ENCODE results near the gene C4orf46.
"Not testable (repeated sequence)": the region's sequence is repeated elsewhere in the genome, so short reads cannot be mapped to it uniquely, and the experiment has no call there.

C4orf46 gene

DNA sequence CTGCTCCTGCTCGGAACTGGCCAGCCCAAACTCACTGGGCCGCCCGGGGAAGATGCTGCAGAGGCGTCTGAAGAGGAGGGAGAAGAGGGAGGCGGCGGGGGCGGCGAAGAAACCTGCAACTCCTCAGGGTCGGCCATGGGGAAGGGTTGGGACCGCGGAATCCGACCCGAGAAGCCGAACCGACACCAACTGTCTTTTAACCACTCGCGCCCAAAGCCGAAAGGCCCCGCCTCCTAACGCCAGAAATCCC is at the start of gene C4orf46:
Gene C4orf46 (minus strand): TSS at position 223 of the 250 bp plus-strand sequence. CDS start 86 bp downstream, at position 137.
- no peak for DNase-seq

DNA sequence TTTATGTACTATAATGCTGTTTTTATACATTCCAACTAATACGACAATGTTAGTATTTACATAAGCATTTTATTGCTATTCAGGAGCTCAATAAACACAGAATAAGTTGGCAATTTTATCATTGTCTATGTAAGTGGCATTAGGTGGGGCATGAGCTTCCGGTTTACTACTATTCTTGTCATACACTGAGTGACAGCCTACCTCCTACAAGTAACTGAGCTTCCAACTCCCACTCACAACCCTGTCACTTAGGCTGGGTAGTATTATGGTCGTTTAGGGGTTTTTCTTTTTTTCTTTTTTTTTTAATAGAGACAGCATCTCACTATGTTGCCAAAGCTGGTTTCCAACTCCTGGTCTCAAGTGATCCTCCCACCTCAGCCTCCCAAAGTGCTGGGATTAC is 44.1 kb upstream of the C4orf46 start:
- no peak for DNase-seq

DNA sequence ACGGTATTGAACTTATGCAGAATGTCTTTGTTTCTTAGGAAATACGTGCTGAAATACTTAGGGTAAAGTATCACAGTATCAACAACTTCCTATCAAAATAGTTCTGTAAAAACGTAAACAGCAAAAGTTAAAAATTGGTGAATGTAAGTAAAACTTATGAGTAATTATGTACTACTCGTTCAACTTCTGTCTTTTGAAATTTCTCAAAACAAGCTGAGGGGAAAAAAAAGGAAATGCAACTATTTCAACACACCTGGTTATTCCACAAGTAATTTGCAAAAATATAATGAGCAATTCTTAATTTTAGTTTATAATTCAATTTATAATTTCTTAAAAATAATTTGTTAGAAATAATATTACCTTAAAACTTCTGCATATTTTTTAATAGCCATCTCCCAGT is 43.2 kb upstream of the C4orf46 start:
- DNase-seq, result no peak

DNA sequence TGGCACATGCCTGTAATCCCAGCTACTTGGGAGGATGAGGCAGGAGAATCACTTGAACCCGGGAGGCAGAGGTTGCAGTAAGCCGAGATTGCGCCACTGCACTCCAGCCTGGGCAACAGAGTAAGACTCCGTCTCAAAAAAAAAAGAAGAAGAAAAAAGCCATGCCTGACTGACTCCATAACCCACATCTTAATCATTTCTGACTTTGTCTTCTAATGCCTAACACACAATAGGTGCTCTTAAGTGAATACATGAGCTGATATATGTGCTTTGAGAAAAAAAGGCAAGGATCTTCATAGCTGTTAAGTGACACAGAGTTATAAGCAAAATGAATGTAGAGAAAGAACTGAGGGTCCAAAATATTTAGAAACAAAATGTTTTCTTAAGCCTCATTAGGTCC is 40.9 kb upstream of the C4orf46 start:
- DNase-seq, result not testable (repeated sequence)

DNA sequence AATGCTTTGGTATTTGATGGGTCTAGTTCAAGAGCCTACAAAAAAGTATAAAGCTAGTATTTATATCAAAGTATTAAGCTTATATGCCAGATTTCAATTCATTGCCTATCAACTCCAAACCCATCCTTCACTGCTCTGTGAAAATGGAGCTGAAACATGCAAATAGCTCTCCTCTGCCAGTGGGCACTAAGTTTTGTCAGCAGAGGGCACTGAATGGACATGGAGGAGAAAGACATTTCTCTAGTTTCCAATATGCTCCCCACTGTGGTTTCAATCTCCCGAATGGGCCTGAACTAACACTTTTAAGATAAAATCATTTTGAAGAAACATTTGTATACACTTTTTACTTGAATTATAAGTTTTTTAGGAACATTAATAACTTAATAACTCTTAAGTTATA is 39.1 kb upstream of the C4orf46 start:
- DNase-seq, result no peak

DNA sequence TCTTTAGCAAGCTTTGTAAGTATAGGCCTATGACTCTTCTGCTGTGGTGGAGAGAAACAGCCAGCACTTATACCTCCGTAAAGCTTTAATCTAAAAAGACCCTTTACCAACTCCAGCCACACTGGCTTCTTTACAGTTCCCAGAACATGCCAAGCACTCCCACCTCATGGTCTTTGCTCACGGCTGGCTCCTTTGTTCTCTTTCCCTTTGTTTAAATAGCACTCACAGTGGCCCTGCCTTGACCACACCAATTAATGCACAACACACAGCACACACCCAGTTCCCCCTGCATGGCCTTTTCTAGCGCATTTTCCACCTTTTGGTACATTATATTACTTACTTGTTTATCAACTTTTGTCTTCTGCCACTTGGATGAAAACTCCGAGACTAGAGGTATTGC is 32.6 kb upstream of the C4orf46 start:
- DNase-seq, result no peak

DNA sequence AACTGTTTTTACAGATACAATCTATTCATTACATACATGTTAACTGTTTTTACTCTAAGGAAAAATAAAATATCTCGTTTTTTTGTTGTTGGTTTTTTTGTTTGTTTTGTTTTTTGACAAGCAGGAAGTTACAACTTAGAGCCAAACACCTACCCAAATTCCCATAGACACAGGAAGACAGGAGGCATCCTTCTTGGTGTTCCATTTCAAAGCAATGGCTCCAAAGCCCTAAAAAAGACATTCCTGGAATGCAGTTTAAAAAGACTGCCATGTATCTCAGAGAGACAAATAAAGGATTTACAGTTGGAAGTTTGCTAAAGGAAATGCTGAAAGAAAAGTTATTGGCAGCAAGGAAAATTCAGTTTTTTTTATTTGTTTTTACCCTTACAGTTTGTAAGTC is 17.1 kb upstream of the C4orf46 start:
- no peak for DNase-seq

DNA sequence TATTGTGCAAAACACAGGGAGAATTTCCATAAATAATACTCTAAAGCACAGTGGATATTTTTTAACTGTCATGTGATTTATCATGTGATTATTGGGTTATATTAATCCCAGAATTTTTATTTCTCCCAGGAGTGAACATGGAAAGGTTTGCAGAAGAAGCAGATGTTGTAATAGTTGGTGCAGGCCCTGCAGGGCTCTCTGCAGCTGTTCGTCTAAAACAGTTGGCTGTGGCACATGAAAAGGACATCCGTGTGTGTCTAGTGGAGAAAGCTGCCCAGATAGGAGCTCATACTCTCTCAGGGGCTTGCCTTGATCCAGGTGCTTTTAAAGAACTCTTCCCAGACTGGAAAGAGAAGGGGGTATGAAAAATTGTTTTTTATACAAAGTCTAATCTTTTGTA is 10.4 kb upstream of the C4orf46 start:
- no peak for DNase-seq

DNA sequence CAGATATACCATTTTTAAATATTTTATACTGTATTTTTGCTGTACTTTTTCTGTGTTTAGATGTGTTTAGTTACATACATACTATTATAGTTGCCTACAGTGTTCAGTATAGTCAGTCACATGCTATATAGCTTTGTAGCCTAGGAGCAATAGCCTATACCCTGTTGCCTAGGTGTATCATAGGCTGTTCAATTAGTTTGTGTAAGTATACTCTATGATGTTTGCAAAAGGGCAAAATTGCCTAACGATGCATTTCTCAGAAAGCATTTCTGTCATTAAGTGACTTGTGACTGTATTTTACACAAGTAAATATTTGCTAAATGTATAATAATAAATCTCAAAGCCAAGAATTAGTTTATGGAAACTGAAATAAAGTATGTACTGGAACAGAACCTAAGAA is 9.9 kb upstream of the C4orf46 start:
- peak; percentile 19 for DNase-seq

DNA sequence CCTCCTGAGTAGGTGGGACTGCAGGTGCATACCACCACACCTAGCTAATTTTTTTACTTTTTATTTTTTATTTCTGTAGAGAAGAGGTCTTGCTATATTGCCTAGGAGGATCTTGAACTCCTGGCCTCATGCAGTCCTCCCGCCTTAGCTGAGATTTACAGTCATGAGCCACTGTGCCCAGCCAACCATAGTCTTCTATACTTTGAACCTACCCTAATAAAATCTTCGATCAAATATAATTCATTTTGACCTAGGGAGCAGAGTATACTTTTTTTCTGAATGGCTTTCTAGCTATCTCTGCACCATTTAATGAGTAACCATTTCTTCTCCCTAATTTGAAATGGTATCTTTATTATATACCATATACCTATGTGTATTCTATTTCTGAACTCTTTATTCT is 7.1 kb upstream of the C4orf46 start:
- DNase-seq, result no peak

DNA sequence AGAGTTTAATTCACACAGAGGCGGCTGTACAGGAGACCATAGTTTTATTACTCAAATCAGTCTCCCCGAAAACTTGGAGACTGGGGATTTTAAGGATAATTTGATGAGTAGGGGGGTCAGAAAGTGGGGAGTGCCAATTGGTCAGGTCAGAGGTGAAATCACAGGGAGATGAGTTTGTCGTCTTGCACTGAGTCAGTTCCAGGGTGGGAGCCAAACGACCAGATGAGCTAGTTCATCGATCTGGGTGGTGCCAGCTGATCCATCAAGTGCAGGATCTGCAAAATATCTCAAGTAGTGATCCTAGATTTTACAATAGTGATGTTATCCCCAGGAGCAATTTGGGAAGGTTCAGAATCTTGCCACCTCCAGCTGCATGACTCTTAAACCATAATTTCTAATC is 4.4 kb upstream of the C4orf46 start:
- no peak for DNase-seq

DNA sequence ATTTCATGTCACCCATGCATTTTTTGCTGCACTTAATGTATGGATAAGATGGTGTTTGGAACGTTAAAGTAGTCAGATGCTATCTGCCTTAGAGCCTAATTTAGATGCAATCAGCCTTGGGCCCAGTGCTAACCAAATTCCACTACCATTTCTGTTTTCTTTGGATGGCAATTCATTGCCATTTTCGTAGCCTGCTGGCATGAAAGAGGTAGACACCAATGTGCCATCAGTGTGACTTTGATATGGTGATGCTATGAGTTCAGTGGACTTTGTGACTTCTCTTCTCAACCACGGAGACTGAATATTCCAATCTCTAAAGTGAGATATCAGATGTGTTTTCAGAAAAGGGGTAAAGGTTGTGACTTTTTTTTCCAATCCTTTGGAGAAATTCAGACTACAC is 1.9 kb upstream of the C4orf46 start:
- no peak for DNase-seq

DNA sequence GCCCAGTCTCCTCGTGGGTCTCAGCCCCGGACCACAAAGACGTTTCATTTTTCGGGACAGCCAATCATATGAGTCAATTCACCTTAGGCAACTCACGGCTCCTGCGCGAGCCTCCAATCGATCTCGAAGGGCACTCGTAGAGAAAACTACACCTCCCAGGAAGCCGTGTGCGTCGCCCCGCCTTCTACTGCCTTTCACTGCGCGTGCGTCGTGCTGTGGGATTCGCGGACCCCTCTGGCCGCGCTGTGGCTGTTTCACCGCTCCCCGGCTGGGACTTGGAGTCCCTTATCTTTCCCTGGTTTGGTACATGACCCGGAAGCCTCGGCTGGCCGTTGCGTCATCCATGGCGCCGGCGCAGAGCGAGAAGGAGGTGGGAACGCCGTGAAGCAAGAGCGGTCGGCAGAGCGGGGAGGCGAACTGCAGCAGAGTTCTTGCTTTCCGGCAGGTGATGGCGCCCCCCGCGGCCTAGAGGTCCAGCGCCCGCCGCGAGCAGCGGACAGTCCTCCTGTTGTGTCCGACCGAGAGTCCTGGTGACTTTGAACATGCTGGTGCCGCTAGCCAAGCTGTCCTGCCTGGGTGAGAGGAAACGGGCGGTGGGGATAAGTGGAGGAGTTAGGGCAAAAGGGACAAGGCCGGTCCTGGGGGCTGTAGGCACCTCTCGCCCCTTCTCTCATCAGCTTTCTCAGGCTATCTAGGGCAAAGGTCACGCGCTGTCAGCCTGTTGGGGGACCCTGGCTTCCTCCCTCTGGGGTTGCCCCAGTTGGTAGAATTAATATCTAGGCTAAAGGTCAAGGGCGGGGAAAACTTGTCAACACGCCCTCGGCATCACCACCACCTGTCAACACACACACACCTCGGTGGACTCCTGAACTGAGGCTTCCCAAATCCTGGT is 474 bp upstream of the C4orf46 start, which contains the start of gene ETFDH:
Gene ETFDH (plus strand): TSS at position 382 of the 892 bp plus-strand sequence. CDS start 161 bp downstream, at position 543.
- DNase-seq, result peak; percentile 85

DNA sequence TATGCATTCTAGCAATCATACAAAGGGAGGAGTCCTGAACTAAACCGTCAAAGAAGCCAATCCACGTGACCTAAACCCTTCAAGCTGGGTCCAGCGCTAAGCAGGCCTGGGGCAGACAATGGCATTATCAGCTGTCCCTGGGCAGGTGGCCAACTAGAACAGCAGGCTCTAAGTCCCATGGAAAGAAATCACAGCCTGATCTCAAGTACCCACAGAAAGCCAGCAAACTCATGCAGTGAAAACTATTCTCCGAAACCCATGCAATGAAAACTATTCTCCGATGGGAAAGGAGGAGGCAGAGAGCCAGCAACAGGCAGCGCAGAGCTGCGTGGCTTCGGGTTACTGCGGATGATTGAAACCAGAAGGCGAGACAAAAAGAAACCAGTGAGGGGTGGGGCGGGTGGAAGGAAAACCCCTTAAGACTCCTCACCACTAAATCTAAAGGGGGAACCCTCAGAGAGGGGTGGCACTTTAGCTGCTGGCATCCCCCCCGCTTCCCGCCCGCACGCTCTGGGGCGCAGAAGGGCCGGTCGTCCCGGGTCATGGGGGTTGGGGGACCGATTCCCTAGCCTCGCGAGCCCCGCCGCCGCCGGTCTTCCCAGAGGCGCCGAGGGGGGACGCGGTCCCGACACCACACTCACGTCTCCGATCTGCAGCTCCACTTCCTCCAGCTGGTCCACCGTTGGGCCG is 567 bp downstream of the C4orf46 start:
- peak; percentile 3 for DNase-seq

DNA sequence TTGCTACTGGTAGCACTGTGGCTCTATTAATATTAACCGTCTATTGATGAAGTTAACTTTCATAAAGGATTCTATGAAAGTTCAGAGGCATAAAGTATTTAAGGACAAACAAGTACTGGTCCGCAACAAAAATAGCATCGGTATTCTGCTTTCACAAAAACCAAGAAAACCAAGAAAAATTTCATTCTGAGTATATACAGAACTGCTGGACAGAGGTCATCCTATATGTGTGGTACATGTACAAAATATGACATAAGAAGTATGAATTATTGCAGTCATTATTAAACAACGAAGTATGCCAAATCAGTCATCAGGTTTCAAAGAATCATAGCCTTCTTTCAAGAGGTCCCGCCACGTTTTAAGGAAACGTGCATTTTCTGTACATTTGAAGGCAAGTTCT is 2.4 kb downstream of the C4orf46 start:
- DNase-seq, result no peak

DNA sequence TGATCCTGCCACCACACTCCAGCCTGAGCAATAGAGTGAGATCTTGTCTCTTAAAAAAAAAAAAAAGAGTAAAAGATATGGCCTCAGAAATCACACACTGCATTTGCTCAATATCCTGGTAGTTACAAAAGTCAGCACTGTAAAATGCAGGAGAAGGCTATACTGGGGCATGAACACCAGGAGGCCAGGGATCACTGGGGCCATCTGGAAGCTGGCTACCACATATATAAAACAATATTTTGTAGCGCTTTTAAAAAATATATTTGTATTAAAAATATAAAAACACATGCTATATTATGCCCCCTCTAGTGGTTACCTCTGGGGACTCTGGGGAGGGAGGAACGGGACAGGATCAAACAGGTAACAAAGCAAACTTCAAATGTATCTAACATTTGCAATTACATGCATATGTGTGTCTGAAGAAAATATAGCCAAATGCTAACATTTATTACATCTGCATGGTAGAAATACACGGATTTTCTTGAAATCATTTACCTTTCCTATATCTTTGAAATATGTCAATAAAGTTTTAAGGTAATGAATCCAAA is 4.0 kb downstream of the C4orf46 start:
- no peak for DNase-seq

DNA sequence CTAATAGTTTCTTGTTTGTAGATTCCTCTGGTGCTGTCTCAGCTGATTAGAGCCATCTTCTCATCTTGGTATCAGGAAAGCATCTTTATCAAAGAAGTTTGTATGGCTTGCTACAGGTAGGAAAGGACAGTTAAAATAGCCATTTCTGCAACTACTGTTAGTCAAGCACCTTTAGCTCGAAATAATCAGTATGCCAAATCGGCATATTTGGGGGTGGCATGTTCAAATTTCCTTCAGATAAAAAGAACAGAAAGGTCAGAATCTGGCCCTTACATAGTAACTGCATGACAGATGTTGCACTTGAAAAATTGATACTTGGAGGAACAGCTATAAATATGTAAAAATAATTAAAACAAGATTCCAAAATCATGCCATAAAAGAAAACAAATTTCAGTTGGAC is 4.8 kb downstream of the C4orf46 start:
- no peak for DNase-seq

DNA sequence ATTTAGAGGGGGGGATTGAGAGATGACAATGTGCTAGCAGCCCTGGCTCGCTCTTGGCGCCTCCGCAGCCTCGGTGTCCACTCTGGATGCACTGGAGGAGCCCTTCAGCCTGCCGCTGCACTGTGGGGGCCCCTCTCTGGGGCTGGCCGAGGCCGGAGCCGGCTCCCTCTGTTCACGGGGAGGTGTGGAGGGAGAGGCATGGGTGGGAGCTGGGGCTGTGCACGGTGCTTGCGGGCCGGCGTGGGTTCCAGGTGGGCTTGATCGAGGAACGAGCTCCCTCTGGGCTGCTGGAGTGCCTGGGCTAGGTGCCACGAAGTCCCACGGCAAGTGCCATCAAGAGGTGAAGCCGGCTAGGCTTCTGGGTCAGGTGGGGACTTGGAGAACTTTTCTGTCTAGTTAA is 6.9 kb downstream of the C4orf46 start:
- no peak for DNase-seq

DNA sequence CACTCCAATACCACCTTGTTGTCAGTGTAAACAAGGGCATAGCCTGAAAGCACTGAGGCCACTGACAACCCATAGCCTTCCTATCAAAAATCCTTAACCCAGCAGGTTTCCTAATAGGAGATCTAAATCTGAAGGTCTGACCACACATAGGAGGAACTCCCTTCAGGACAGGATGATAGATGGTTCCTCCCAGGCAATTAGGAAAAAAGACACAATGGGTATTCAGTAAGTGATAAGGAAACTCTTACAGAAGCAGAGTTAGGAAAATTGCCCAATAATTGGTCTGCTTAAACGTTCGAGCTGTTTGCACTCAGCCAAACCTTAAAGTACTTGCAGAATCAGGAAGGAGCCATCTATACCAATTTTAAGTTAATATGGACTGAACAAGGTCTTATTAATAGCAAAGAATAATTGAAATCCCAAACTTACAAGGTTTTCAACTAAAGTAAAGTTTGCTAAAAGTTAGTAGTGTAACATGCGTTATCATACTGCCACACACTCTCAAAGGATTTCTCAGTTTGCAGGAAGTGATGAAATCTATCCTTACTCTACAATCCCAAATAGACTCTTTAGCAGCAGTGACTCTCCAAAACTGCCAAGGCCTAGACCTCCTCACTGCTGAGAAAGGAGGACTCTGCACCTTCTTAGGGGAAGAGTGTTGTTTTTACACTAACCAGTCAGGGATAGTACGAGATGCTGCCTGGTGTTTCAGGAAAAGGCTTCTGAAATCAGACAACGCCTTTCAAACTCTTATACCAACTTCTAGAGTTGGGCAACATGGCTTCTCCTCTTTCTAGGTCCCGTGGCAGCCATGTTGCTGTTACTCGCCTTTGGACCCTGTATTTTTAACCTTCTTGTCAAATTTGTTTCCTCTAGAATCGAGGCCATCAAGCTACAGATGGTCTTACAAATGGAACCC is 7.7 kb downstream of the C4orf46 start:
- not testable (repeated sequence) for DNase-seq

DNA sequence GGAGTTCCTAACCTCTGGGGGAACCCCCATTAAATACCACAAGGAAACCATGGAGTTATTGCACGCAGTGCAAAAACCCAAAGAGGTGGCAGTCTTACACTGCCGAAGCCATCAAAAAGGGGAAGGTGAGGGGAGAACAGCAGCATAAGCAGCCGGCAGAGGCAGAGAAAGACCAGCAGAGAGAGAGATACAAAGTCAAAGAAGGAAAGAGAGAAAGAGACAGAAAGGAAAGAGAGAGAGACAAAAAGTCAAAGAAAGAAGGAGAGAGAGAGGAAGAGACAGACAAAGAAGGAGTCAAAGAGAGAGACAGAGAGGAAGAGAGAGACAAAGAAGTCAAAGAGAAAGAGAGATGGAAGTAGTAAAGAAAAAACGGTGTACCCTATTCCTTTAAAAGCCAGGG is 8.4 kb downstream of the C4orf46 start:
- DNase-seq, result not testable (repeated sequence)

DNA sequence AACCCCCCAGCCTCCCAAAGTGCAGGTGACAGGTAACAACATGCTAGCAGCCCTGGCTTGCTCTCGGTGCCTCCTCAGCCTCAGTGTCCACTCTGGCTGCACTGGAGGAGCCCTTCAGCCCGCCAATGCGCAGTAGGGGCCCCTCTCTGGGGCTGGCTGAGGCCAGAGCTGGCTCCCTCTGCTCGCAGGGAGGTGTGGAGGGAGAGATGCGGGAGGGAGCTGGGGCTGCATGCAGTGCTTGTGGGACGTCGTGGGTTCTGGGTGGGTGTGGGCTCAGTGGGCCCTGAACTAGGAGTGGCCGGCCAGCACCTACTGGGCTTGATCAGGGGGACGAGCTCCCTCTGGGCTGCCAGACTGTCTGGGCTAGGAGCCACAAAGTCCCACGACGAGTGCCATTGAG is 14.4 kb downstream of the C4orf46 start:
- DNase-seq, result no peak

DNA sequence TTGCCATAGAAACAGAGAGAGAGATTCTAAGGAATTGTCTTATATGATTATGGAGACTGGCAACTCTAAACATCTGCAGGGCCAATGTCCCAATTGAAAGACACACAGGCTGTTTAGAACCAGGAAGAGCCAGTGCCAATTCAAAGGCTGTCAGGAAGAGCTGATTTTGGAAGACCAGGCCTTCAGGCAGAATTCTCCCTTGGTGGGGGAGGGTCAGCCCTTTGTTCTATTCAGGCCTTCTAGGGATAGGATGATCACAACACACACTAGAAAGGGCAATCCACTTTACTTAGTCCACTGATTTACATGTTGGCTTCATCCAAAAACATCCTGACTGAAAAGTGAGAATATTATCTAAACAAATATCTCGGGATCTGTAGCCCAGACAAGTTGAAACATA is 15.2 kb downstream of the C4orf46 start:
- DNase-seq, result no peak

DNA sequence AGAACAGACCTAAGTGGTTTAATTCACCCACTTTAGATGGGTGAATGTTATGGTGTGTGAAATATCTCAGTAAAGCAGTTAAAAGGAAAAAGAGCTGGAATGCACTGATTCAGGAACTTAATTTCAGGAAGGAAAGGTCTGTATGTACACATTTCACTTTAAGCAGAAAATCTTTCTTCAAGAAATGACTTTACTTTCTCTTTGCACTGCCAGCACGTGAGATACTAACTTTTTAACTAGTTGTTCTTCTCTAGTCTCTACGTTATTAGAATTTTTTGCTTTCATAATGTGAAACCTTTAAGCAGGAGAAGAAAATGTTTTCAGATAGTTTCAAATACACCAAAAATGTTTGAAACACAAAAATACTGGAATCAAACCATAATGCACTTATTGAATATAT is 18.8 kb downstream of the C4orf46 start:
- DNase-seq, result no peak
